Endothelial cell of umbilical vein (primary cell): ENCODE results near the gene CA4. TPM values are rescaled to one million over a fixed set of nuclear protein-coding genes. Genes with fewer than 3 reads are reported as not detected.

Source experiments
- BruUV-seq: library from RNA; stranded (reverse); fragments of 400-500 nt; replicated peaks from 2 replicates; lab custom pipeline; 2021; lab: Mats Ljungman, UMichigan
- CTCF ChIA-PET: fragments of 300-600, 350-600 bp; sonication (Branson Sonifier 250); formaldehyde crosslinking; loops from one replicate; lab custom pipeline; 2021; ENCODE audit warnings: antibody characterized with exemption, inconsistent platforms; lab: Charles Lee
- POLR2A ChIA-PET: fragments of 300-600, 350-600 bp; sonication (Branson Sonifier 250); formaldehyde crosslinking; loops from one replicate; lab custom pipeline; 2021; ENCODE audit warnings: antibody characterized with exemption, inconsistent platforms; lab: Charles Lee
- DNase-seq: peaks from one replicate; pipeline ENCODE4 v3.0.0-alpha.2; 2011; ENCODE audit warnings: low read depth, low spot score
- FAIRE-seq: peaks from 2 replicates; lab custom pipeline; 2011; peaks lifted over from hg19 to GRCh38; lab: Jason Lieb, UNC
- H2AFZ ChIP-seq: 2 replicates; pipeline ENCODE4 v1.6.0; 2012; ENCODE audit warnings: low read depth, low read length, control low read depth, inconsistent platforms
- H3K27ac ChIP-seq: 2 replicates; pipeline ENCODE4 v1.5.1; 2011; ENCODE audit warnings: low read depth, mild to moderate bottlenecking, control low read depth, low read length, moderate library complexity; ENCODE audit not compliant: insufficient read depth
- H3K27me3 ChIP-seq, 2 experiments: 2 replicates each; pipeline versions ENCODE4 v1.6.0 to v1.6.1; 2011; ENCODE audit warnings: low read length in 2 of 2, mixed read lengths in 1 of 2; ENCODE audit not compliant: control insufficient read depth in 2 of 2, insufficient read depth in 2 of 2
- H3K36me3 ChIP-seq, 2 experiments: 2 replicates in 1 of 2; 3 replicates in 1 of 2; pipeline ENCODE4 v1.5.1; 2011; ENCODE audit warnings: low read length in 2 of 2, mild to moderate bottlenecking in 1 of 2, moderate library complexity in 1 of 2; ENCODE audit not compliant: control insufficient read depth in 2 of 2, insufficient read depth in 2 of 2; ENCODE audit errors: extremely low read depth in 1 of 2
- H3K4me1 ChIP-seq: 3 replicates; pipeline ENCODE4 v1.5.1; 2011; ENCODE audit warnings: mild to moderate bottlenecking, low read length; ENCODE audit not compliant: control insufficient read depth, insufficient read depth; ENCODE audit errors: extremely low read depth
- H3K4me2 ChIP-seq: 2 replicates; pipeline ENCODE4 v1.6.1; 2011; ENCODE audit warnings: low read length, control low read depth, mixed read lengths; ENCODE audit not compliant: insufficient read depth
- H3K4me3 ChIP-seq, 3 experiments: fragments of 200-600 bp in 1 of 3; sonication (generic), shearing (Covaris generic) in 1 of 3; replicated peaks in 1 of 3; 2 replicates each; pipeline ENCODE4 v1.5.1; 2011 to 2016; ENCODE audit warnings: control low read depth in 3 of 3, low read length in 3 of 3, mild to moderate bottlenecking in 2 of 3, inconsistent platforms in 1 of 3, low read depth in 1 of 3, moderate library complexity in 1 of 3; ENCODE audit not compliant: insufficient read depth in 1 of 3
- H3K79me2 ChIP-seq: 2 replicates; pipeline ENCODE4 v1.6.0; 2012; ENCODE audit warnings: low read length, inconsistent platforms; ENCODE audit not compliant: control insufficient read depth, insufficient read depth
- H3K9ac ChIP-seq: replicated peaks from 2 replicates; pipeline ENCODE3; 2011; ENCODE audit warnings: low read length, control low read depth; ENCODE audit not compliant: insufficient read depth; ENCODE audit errors: extremely low read depth
- H3K9me1 ChIP-seq: replicated peaks from 3 replicates; pipeline ENCODE4 v1.6.0; 2011; ENCODE audit warnings: mild to moderate bottlenecking, low read length; ENCODE audit not compliant: control insufficient read depth, insufficient read depth; ENCODE audit errors: extremely low read depth
- H3K9me3 ChIP-seq: replicated peaks from 2 replicates; pipeline ENCODE4 v1.5.1; 2012; ENCODE audit warnings: low read length, inconsistent platforms; ENCODE audit not compliant: control insufficient read depth, insufficient read depth
- H4K20me1 ChIP-seq: replicated peaks from 2 replicates; pipeline ENCODE3; 2011; ENCODE audit warnings: mild to moderate bottlenecking, low read length; ENCODE audit not compliant: control insufficient read depth, insufficient read depth; ENCODE audit errors: extremely low read depth
- FOS ChIP-seq: IDR thresholded peaks from 2 replicates; pipeline ENCODE4 v1.6.1; 2011; ENCODE audit warnings: mild to moderate bottlenecking, low read length, moderate library complexity, borderline replicate concordance; ENCODE audit not compliant: insufficient read depth
- GATA2 ChIP-seq: IDR thresholded peaks from 2 replicates; pipeline ENCODE4 v1.7.0; 2011; ENCODE audit warnings: low read depth, mild to moderate bottlenecking, moderate library complexity, mixed read lengths, low read length; ENCODE audit not compliant: insufficient read length, insufficient read depth
- MYC ChIP-seq: IDR thresholded peaks from one replicate; pipeline ENCODE4 v1.6.1; 2011; ENCODE audit warnings: mild to moderate bottlenecking, low read depth, low read length
- POLR2A ChIP-seq: IDR thresholded peaks from 2 replicates; pipeline ENCODE4 v1.6.1; 2012; ENCODE audit warnings: low read depth, mild to moderate bottlenecking, control low read depth, low read length
- POLR2AphosphoS5 ChIP-seq: IDR thresholded peaks from 2 replicates; pipeline ENCODE4 v1.6.1; 2012; ENCODE audit warnings: low read depth, mild to moderate bottlenecking, control low read depth, low read length, moderate library complexity; ENCODE audit not compliant: insufficient read depth
- dilution Hi-C: fragments of 300-500 bp; cut with MboI; formaldehyde crosslinking; loops from one replicate; pipeline ENCODE4 v1.15.0; 2019; ENCODE audit warnings: low sequenced_read_pairs; ENCODE audit not compliant: extremely low pct_ligation_motif_present
- intact Hi-C: fragments of 100-400 bp; cut with micrococcal nuclease; formaldehyde crosslinking; loops from one replicate; pipeline ENCODE4 v1.10.0; 2022
- polyA plus RNA-seq, 4 experiments: library from polyadenylated mRNA; depleted of rRNA in 3 of 4; stranded (reverse) in 3 of 4; unstranded in 1 of 4; fragments of >200 nt; gene quantifications; 2 replicates each; pipeline versions ENCODE4 v1.2.1 to v1.2.3, GENCODE V29; 2011 to 2012; ENCODE audit warnings: missing spikeins in 1 of 4
- total RNA-seq: library from RNA; stranded (reverse); gene quantifications from 2 replicates; pipeline ENCODE4 v1.2.3, GENCODE V29; 2021
- TF ChIP-seq, protein P1 (sequence below), 2 donors: IDR thresholded peaks; 1 replicate in 1 of 2; 2 replicates in 1 of 2; pipeline ENCODE4 v1.5.1; 2011; ENCODE audit warnings: low read length in 2 of 2, mild to moderate bottlenecking in 2 of 2, moderate library complexity in 2 of 2, control low read depth in 1 of 2, inconsistent platforms in 1 of 2, low read depth in 1 of 2; ENCODE audit not compliant: insufficient read depth in 1 of 2; ENCODE audit errors: extremely low read depth in 1 of 2

Gene CA4
- total and polyA plus RNA-seq, 2 donors (not counting 3 experiments of a cell fraction or from before 2014, with no cell fraction given) = 0.17 to 0.29 TPM

- dilution Hi-C loops = no loop called here
- no peak overlapping the region for H3K4me3 ChIP-seq
- no peaks in the 10 kb centered on the region for H3K9me3 ChIP-seq
- H2AFZ ChIP-seq = no peak overlapping the region
- H3K9ac ChIP-seq = no peak overlapping the region
- H3K36me3 ChIP-seq = no peaks in the 10 kb centered on the region
- intact Hi-C loops = loop anchor here (10.0 kb wide), 1 partner anchor 328 kb away; no protein-coding TSS in a partner anchor
- no peak overlapping the region for H3K27ac ChIP-seq
- H3K9me1 ChIP-seq = no peaks in the 10 kb centered on the region
- no peaks in the 10 kb centered on the region for H3K79me2 ChIP-seq
- BruUV-seq = no TSS peak
- peaks cover 0 to 3% of the 10 kb centered on the region in 2 experiments for H3K27me3 ChIP-seq
- TF ChIP-seq, protein P1, sequence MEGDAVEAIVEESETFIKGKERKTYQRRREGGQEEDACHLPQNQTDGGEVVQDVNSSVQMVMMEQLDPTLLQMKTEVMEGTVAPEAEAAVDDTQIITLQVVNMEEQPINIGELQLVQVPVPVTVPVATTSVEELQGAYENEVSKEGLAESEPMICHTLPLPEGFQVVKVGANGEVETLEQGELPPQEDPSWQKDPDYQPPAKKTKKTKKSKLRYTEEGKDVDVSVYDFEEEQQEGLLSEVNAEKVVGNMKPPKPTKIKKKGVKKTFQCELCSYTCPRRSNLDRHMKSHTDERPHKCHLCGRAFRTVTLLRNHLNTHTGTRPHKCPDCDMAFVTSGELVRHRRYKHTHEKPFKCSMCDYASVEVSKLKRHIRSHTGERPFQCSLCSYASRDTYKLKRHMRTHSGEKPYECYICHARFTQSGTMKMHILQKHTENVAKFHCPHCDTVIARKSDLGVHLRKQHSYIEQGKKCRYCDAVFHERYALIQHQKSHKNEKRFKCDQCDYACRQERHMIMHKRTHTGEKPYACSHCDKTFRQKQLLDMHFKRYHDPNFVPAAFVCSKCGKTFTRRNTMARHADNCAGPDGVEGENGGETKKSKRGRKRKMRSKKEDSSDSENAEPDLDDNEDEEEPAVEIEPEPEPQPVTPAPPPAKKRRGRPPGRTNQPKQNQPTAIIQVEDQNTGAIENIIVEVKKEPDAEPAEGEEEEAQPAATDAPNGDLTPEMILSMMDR (IDR thresholded peaks at IDR 0.05; ENCODE audit: extremely low read depth in 1 of 2, insufficient read depth in 1 of 2, low read depth in 1 of 2, low read length in 2 of 2) = no peak
- TF ChIP-seq POLR2AphosphoS5 = no peak
- no peak for TF ChIP-seq GATA2
- no peak for TF ChIP-seq MYC
- TF ChIP-seq FOS = peak; percentile 26
- no peak for TF ChIP-seq POLR2A
- CTCF ChIA-PET = no interaction called here
- POLR2A ChIA-PET = no interaction called here
- DNase-seq = no peak
- no peaks in the 10 kb centered on the region for H3K4me1 ChIP-seq
- no peak overlapping the region for H3K4me2 ChIP-seq
- no peak for FAIRE-seq
- H4K20me1 ChIP-seq = no peaks in the 10 kb centered on the region
Observed at GRCh38 chr17:60106340-60107059, 43.3 kb upstream of the CA4 start.
